NCI-H2107 treated with DMSO at 0.1 percent for 48 hours (cell line): ENCODE measurements around the gene DHRS4L2.
"Not testable (repeated sequence)": the region's sequence is repeated elsewhere in the genome, so short reads cannot be mapped to it uniquely, and the experiment has no call there.

Experiments used
- DNase-seq: peaks from one replicate; lab custom pipeline; 2025; ENCODE audit not compliant: unreplicated experiment; lab: John Stamatoyannopoulos, UW

Gene DHRS4L2

GRCh38 chr14:24013654-24014514 is 25.2 kb downstream of the DHRS4L2 start:
- peak; percentile 88 for DNase-seq

GRCh38 chr14:24015745-24016144 is 27.0 kb downstream of the DHRS4L2 start:
- DNase-seq: not testable (repeated sequence)

GRCh38 chr14:24018978-24019377 is 30.2 kb downstream of the DHRS4L2 start:
- not testable (repeated sequence) for DNase-seq

- not testable (repeated sequence) for DNase-seq
Measured at GRCh38 chr14:24019944-24020343, 31.2 kb downstream of the DHRS4L2 start.

- DNase-seq: not testable (repeated sequence)
Measured at GRCh38 chr14:24020520-24020919, 31.8 kb downstream of the DHRS4L2 start.

GRCh38 chr14:24024939-24025418 is 36.2 kb downstream of the DHRS4L2 start:
- not testable (repeated sequence) for DNase-seq

GRCh38 chr14:24029687-24030086 is 41.0 kb downstream of the DHRS4L2 start:
- not testable (repeated sequence) for DNase-seq

GRCh38 chr14:24031331-24031730 is 42.6 kb downstream of the DHRS4L2 start:
- not testable (repeated sequence) for DNase-seq

GRCh38 chr14:24032727-24033418 is 44.1 kb downstream of the DHRS4L2 start:
- no peak for DNase-seq

GRCh38 chr14:24035769-24036168 is 47.0 kb downstream of the DHRS4L2 start:
- DNase-seq: not testable (repeated sequence)

- peak; percentile 90 for DNase-seq
Measured at GRCh38 chr14:24036169-24036962, 47.6 kb downstream of the DHRS4L2 start.

- not testable (repeated sequence) for DNase-seq
Measured at GRCh38 chr14:24036963-24037657, 48.4 kb downstream of the DHRS4L2 start.

- DNase-seq: no peak
Measured at GRCh38 chr14:24037658-24038037, 48.9 kb downstream of the DHRS4L2 start.

GRCh38 chr14:24038686-24039085 is 50.0 kb downstream of the DHRS4L2 start:
- DNase-seq: no peak

GRCh38 chr14:24040692-24041091 is 52.0 kb downstream of the DHRS4L2 start:
- no peak for DNase-seq

- no peak for DNase-seq
Measured at GRCh38 chr14:24042746-24043145, 54.0 kb downstream of the DHRS4L2 start.

- DNase-seq: not testable (repeated sequence)
Measured at GRCh38 chr14:24049002-24049401, 60.3 kb downstream of the DHRS4L2 start.

- DNase-seq: not testable (repeated sequence)
Measured at GRCh38 chr14:24050753-24051152, 62.0 kb downstream of the DHRS4L2 start.

- no peak for DNase-seq
Measured at GRCh38 chr14:24051176-24051788, 62.6 kb downstream of the DHRS4L2 start.
